ENCODE data around the gene OSBPL2.
A peak's percentile ranks its signal among the peaks of the same experiment; 100 is the strongest.

The OSBPL2 gene

DNA sequence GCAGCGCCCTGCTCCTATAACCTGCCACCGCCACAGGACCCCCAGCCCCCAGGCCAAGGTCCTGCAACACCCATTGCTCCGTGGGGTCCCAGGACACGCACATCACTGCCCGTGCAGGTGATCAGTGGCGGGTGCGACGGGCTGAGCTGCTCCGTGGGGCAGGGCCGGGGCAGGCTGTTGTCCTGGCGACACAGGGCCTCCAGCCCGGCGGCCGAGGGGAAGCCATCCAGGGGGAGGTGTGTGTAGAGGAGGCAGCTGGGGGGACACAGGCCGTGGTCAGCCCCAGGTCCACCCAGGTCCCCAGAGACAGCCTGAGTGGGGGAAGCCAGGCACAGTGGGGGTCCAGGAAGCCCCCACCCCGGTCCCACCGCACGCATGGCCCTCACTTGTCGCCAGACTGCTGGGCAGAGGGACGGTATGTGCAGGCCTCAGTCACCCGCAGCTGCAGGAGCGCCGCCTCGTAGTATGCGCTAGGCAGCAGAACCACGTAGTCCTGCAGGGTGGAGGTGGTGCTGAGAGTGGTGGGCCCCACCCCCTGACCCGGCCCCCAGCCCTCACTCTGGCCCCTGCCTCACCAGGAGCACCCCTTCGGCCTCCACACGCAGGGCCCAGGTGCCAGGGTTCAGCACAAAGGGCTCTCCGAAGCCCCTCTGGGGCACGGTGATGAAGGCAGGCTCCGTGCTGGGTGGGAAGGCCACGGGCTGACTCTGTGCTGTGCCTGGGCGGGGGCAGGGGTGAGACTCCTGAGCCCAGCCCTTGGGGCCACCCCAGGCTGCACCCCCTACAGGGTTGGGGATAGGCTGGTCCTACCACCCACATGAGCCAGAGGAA, 94.9 kb downstream of the OSBPL2 start:
- DNase-seq (ENCODE audit: insufficient read length, low spot score) = no peak
- FAIRE-seq = no peak

GRCh38 chr20:62333820-62334595, 95.7 kb downstream of the OSBPL2 start:
- FAIRE-seq (peak; percentile 64), DNase-seq (ENCODE audit: insufficient read length, low spot score) (no peak)

GRCh38 chr20:62334881-62335280, 96.6 kb downstream of the OSBPL2 start:
- FAIRE-seq (peak; percentile 20), DNase-seq (ENCODE audit: insufficient read length, low spot score) (no peak)

GRCh38 chr20:62335532-62335931, 97.2 kb downstream of the OSBPL2 start:
- peak; percentile 31 for FAIRE-seq
- DNase-seq (ENCODE audit: insufficient read length, low spot score) = no peak

GRCh38 chr20:62336329-62336728, 98.0 kb downstream of the OSBPL2 start:
- DNase-seq (ENCODE audit: insufficient read length, low spot score) (no peak), FAIRE-seq (no peak)

- no peak for DNase-seq (ENCODE audit: insufficient read length, low spot score)
- peak; percentile 99 for FAIRE-seq
Measured at GRCh38 chr20:62336775-62337557, 98.6 kb downstream of the OSBPL2 start.

GRCh38 chr20:62337558-62338293, 99.4 kb downstream of the OSBPL2 start:
- DNase-seq (ENCODE audit: insufficient read length, low spot score) (no peak), FAIRE-seq (no peak)

DNA sequence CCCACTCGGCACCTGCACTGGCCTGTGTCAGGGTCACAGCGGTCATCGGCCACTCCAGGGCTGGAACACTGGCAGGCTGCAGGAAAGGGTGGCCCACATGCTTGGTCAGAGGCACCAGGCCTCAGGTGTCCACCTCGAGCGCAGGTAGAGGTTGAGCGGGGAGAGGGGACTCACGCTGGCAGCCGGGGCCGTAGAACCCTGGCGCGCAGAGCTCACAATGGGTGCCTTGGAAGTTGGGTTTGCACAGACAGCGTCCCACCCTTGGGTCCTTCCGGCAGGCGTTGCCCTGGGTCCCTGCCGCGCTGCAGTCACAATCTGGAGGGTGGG, 99.9 kb downstream of the OSBPL2 start:
- FAIRE-seq (no peak), DNase-seq (ENCODE audit: insufficient read length, low spot score) (no peak)

- DNase-seq (ENCODE audit: insufficient read length, low spot score) (no peak), FAIRE-seq (no peak)
Measured at GRCh38 chr20:62339647-62340062, 101.3 kb downstream of the OSBPL2 start.

DNA sequence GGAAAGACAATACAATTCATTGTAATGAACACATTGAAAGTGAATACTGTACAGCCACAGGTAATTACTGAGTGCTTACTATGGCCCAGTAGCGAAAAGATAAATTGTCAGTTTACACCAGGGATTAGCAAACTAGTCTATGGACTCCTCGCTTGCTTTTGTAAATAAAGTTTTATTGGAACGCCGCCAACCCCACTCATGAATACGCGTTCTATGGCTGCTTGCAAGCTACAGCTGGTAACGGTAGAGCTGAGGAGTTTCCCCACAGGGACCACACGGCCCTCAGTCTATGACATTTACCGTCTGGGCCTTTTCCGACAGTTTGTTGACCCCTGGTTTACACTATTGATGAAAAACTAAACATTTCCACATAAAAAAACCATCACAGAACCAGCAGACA, 104.6 kb downstream of the OSBPL2 start:
- FAIRE-seq = peak; percentile 51

DNA sequence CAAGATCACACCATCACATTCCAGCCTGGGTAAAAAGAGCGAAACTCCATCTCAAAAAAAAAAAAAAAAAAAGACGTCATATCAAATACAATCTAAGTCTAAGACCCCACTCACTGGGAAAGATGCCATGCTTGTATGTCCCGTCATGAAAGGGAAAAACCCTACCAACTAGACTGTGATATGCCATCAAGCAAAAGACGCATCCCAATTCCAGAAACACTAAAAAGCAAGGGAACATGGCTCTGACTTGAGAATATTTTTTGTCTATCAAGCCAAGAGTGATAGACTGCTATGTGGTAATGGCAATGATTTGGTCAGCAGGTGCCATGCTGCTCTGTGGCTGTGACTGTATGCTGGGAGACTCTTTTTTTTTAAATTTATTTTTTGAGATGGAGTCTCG, 105.8 kb downstream of the OSBPL2 start:
- FAIRE-seq (no peak), DNase-seq (ENCODE audit: insufficient read length, low spot score) (no peak)

More for the DNA sequence above, 104.6 kb downstream of the OSBPL2 start:
- DNase-seq (ENCODE audit: insufficient read length, low spot score) = no peak

DNA sequence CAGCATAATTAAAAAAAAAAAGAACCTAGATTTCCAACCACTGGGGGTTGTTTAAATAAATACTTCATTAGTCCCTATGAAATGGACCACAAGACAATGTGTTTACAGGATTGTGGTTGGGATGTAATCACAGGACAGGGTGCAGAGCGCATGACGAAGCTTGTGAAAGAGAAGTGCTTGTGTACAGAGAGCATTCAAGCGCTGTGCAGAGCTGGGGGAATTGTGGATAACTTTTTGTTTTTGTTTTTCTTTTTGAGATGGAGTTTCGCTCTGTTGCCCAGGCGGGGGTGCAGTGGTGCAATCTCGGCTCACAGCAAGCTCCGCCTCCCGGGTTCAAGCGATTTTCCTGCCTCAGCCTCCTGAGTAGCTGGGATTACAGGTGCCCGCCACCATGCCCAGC, 106.5 kb downstream of the OSBPL2 start:
- FAIRE-seq = no peak
- DNase-seq (ENCODE audit: insufficient read length, low spot score) = no peak

Data from HTR-8/SVneo (cell line).